Neural progenitor cell (in vitro differentiated cells): ENCODE measurements around the gene RNF144A. TPM values are rescaled to one million over a fixed set of nuclear protein-coding genes. Genes with fewer than 3 reads are reported as not detected.

ENCODE experiments used
- DNase-seq: peaks from one replicate; pipeline ENCODE4 v3.0.0-alpha.2; 2016; ENCODE audit warnings: low spot score
- H2AFZ ChIP-seq: fragments of 200-600 bp; sonication (generic); replicated peaks from 2 replicates; pipeline ENCODE4 v1.6.1; 2016; ENCODE audit warnings: antibody characterized with exemption
- H3F3A ChIP-seq: fragments of 200-600 bp; sonication (generic); 2 replicates; pipeline ENCODE4 v1.6.1; 2016; ENCODE audit warnings: antibody characterized with exemption, low read depth
- H3K27ac ChIP-seq: fragments of 200-600 bp; sonication (generic); 2 replicates; pipeline ENCODE4 v1.5.1; 2016; ENCODE audit warnings: mild to moderate bottlenecking
- H3K27me3 ChIP-seq: fragments of 200-600 bp; sonication (generic); 2 replicates; pipeline ENCODE4 v1.6.1; 2016; ENCODE audit warnings: mild to moderate bottlenecking, moderate library complexity
- H3K36me3 ChIP-seq: fragments of 200-600 bp; sonication (generic); 2 replicates; pipeline ENCODE4 v1.5.1; 2016
- H3K4me1 ChIP-seq: fragments of 200-600 bp; sonication (generic); 2 replicates; pipeline ENCODE4 v1.6.1; 2016; ENCODE audit warnings: mixed run types
- H3K4me2 ChIP-seq: fragments of 200-600 bp; sonication (generic); 2 replicates; pipeline ENCODE4 v1.6.1; 2016
- H3K4me3 ChIP-seq: fragments of 200-600 bp; sonication (generic); 2 replicates; pipeline ENCODE4 v1.5.1; 2016
- H3K79me2 ChIP-seq: fragments of 200-600 bp; sonication (generic); 2 replicates; pipeline ENCODE4 v1.6.1; 2016; ENCODE audit warnings: low read depth
- H3K9ac ChIP-seq: fragments of 200-600 bp; sonication (generic); 2 replicates; pipeline ENCODE4 v1.6.1; 2016
- H3K9me3 ChIP-seq: fragments of 200-600 bp; sonication (generic); 2 replicates; pipeline ENCODE4 v1.5.1; 2016; ENCODE audit warnings: low read depth
- H4K20me1 ChIP-seq: fragments of 200-600 bp; sonication (generic); 2 replicates; pipeline ENCODE4 v1.6.1; 2016; ENCODE audit warnings: low read depth
- H3K27ac Mint-ChIP-seq: 3 replicates; pipeline ENCODE4 v1.8.0; 2021; ENCODE audit warnings: mixed read lengths
- H3K27me3 Mint-ChIP-seq: 2 replicates; pipeline ENCODE4 v1.8.0; 2022; ENCODE audit warnings: low read depth, mild to moderate bottlenecking, inconsistent platforms, moderate library complexity, mixed read lengths; ENCODE audit not compliant: insufficient read depth
- H3K36me3 Mint-ChIP-seq: 3 replicates; pipeline ENCODE4 v1.8.0; 2021; ENCODE audit warnings: mixed read lengths
- H3K4me1 Mint-ChIP-seq: 3 replicates; pipeline ENCODE4 v1.8.0; 2021; ENCODE audit warnings: mixed read lengths
- H3K4me3 Mint-ChIP-seq: 3 replicates; pipeline ENCODE4 v1.8.0; 2021; ENCODE audit warnings: mild to moderate bottlenecking, moderate library complexity, mixed read lengths
- H3K9me3 Mint-ChIP-seq: 3 replicates; pipeline ENCODE4 v1.8.0; 2020; ENCODE audit warnings: mixed read lengths
- CTCF ChIP-seq: fragments of 200-600 bp; sonication (generic); IDR thresholded peaks from 2 replicates; pipeline ENCODE4 v1.5.1; 2017; ENCODE audit warnings: antibody characterized with exemption, mild to moderate bottlenecking
- EZH2 ChIP-seq: fragments of 200-600 bp; sonication (generic); IDR thresholded peaks from 2 replicates; pipeline ENCODE4 v1.6.1; 2017; ENCODE audit warnings: antibody characterized with exemption, mild to moderate bottlenecking, moderate library complexity
- EZH2phosphoT487 ChIP-seq: fragments of 200-600 bp; sonication (generic); IDR thresholded peaks from 2 replicates; pipeline ENCODE4 v1.6.1; 2017; ENCODE audit warnings: antibody characterized with exemption
- total RNA-seq: library from RNA; depleted of rRNA; stranded (reverse); fragments of >200 nt; gene quantifications from 2 replicates; pipeline ENCODE4 v1.2.3, GENCODE V29; 2015; ENCODE audit warnings: low replicate concordance

The RNF144A gene
- 29.0 and 32.0 TPM in 2 replicates for total RNA-seq

GRCh38 chr2:6917071-6917760 lies at the start of gene RNF144A:
Gene RNF144A, plus strand, starts transcription at chr2:6917412. Its CDS starts 79,515 bp downstream, at chr2:6996927.
- Histone ChIP-seq H3K27me3 (peaks cover 48% of the 10 kb centered on the region), H3F3A (no peaks in the 10 kb centered on the region), H3K4me2 (peak within 1 kb of the TSS; percentile 99), H3K79me2 (peaks cover 9% of the 10 kb centered on the region), H3K36me3 (no peaks in the 10 kb centered on the region), H3K4me1 (peaks cover 9% of the 10 kb centered on the region), H3K27ac (no peak within 1 kb of the TSS), H4K20me1 (peaks cover 30% of the 10 kb centered on the region), H3K4me3 (peak within 1 kb of the TSS; percentile 77), H3K9ac (no peak within 1 kb of the TSS), H2AFZ (peak within 1 kb of the TSS; percentile 100), H3K9me3 (no peaks in the 10 kb centered on the region)
- Mint-ChIP-seq H3K27me3 (peaks cover 7% of the 10 kb centered on the region), H3K9me3 (peaks cover 2% of the 10 kb centered on the region), H3K36me3 (peaks cover 11% of the 10 kb centered on the region), H3K4me1 (peaks cover 35% of the 10 kb centered on the region), H3K27ac (peak within 1 kb of the TSS; percentile 42), H3K4me3 (peak within 1 kb of the TSS; percentile 87)
- DNase-seq, result peak; percentile 88
- TF ChIP-seq CTCF, result peak; percentile 47
- no peak for TF ChIP-seq EZH2phosphoT487
- TF ChIP-seq EZH2, result no peak

- H3K4me1 ChIP-seq, result no peaks in the 10 kb centered on the region
- no peak for DNase-seq
- Mint-ChIP-seq H3K4me1 (no peaks in the 10 kb centered on the region), H3K36me3 (no peaks in the 10 kb centered on the region), H3K9me3 (peaks cover 9% of the 10 kb centered on the region), H3K27ac (no peak overlapping the region), H3K4me3 (no peak overlapping the region), H3K27me3 (no peaks in the 10 kb centered on the region)
- peaks cover 12% of the 10 kb centered on the region for H3K27me3 ChIP-seq
- no peaks in the 10 kb centered on the region for H3K79me2 ChIP-seq
- no peaks in the 10 kb centered on the region for H4K20me1 ChIP-seq
- H3K4me3 ChIP-seq, result no peak overlapping the region
- no peaks in the 10 kb centered on the region for H3F3A ChIP-seq
- no peak overlapping the region for H3K4me2 ChIP-seq
- TF ChIP-seq CTCF (no peak), EZH2 (no peak), EZH2phosphoT487 (no peak)
- no peak overlapping the region for H2AFZ ChIP-seq
- H3K36me3 ChIP-seq, result no peaks in the 10 kb centered on the region
- H3K27ac ChIP-seq, result no peak overlapping the region
- H3K9ac ChIP-seq, result no peak overlapping the region
- H3K9me3 ChIP-seq, result peaks cover 9% of the 10 kb centered on the region
Observed at GRCh38 chr2:6872394-6872793, 44.8 kb upstream of the RNF144A start.

- Histone ChIP-seq H3K9ac (no peak overlapping the region), H3K79me2 (no peaks in the 10 kb centered on the region), H2AFZ (no peak overlapping the region), H4K20me1 (no peaks in the 10 kb centered on the region), H3K4me2 (no peak overlapping the region), H3K9me3 (peaks cover 9% of the 10 kb centered on the region), H3K4me3 (no peak overlapping the region), H3K27ac (no peak overlapping the region), H3K36me3 (no peaks in the 10 kb centered on the region), H3K4me1 (no peaks in the 10 kb centered on the region), H3K27me3 (no peaks in the 10 kb centered on the region), H3F3A (no peaks in the 10 kb centered on the region)
- peaks cover 9% of the 10 kb centered on the region for H3K9me3 Mint-ChIP-seq
- no peaks in the 10 kb centered on the region for H3K36me3 Mint-ChIP-seq
- TF ChIP-seq EZH2, result no peak
- H3K27ac Mint-ChIP-seq, result no peak overlapping the region
- DNase-seq, result no peak
- no peaks in the 10 kb centered on the region for H3K4me1 Mint-ChIP-seq
- no peaks in the 10 kb centered on the region for H3K27me3 Mint-ChIP-seq
- H3K4me3 Mint-ChIP-seq, result peak overlapping the region; percentile 39
Observed at GRCh38 chr2:6874032-6874431, 43.2 kb upstream of the RNF144A start.

- H3K4me3 ChIP-seq, result no peak overlapping the region
- H3F3A ChIP-seq, result no peaks in the 10 kb centered on the region
- H3K4me2 ChIP-seq, result no peak overlapping the region
- no peak for DNase-seq
- Mint-ChIP-seq H3K36me3 (no peaks in the 10 kb centered on the region), H3K27me3 (peaks cover 2% of the 10 kb centered on the region), H3K9me3 (peaks cover 14% of the 10 kb centered on the region), H3K4me1 (no peaks in the 10 kb centered on the region), H3K27ac (no peak overlapping the region), H3K4me3 (no peak overlapping the region)
- no peaks in the 10 kb centered on the region for H3K79me2 ChIP-seq
- H3K36me3 ChIP-seq, result no peaks in the 10 kb centered on the region
- H2AFZ ChIP-seq, result no peak overlapping the region
- peaks cover 9% of the 10 kb centered on the region for H3K9me3 ChIP-seq
- no peaks in the 10 kb centered on the region for H3K27me3 ChIP-seq
- no peak overlapping the region for H3K27ac ChIP-seq
- no peaks in the 10 kb centered on the region for H4K20me1 ChIP-seq
- H3K9ac ChIP-seq, result no peak overlapping the region
- H3K4me1 ChIP-seq, result no peaks in the 10 kb centered on the region
- TF ChIP-seq EZH2, result no peak
- no peak for TF ChIP-seq EZH2phosphoT487
- TF ChIP-seq CTCF, result no peak
Observed at GRCh38 chr2:6876309-6876708, 40.9 kb upstream of the RNF144A start.
